H7 (cell line): Measurements from ENCODE around the gene TDRD7. TPM values are rescaled to one million over a fixed set of nuclear protein-coding genes. Genes with fewer than 3 reads are reported as not detected.
A peak's percentile ranks its signal among the peaks of the same experiment; 100 is the strongest.

Experiments used
- DNase-seq: peaks from one replicate; pipeline ENCODE4 v3.0.0; 2012
- H3K27me3 ChIP-seq: 2 replicates; pipeline ENCODE4 v1.6.0; 2011; ENCODE audit warnings: mild to moderate bottlenecking, low read length; ENCODE audit not compliant: control insufficient read depth, insufficient read depth
- H3K36me3 ChIP-seq: replicated peaks from 2 replicates; pipeline ENCODE4 v1.5.1; 2011; ENCODE audit warnings: low read length; ENCODE audit not compliant: control insufficient read depth, insufficient read depth
- H3K4me3 ChIP-seq: 2 replicates; pipeline ENCODE4 v1.5.1; 2011; ENCODE audit warnings: low read depth, mild to moderate bottlenecking, control low read depth, low read length, moderate library complexity; ENCODE audit not compliant: insufficient read depth
- total RNA-seq: library from RNA; depleted of rRNA; stranded (reverse); fragments of >200 nt; shearing (Covaris generic); gene quantifications from 2 replicates; pipeline ENCODE4 v1.2.3, GENCODE V29; 2014

The TDRD7 gene
- total RNA-seq, 1 experiment from 2014 or later, result 7.7 TPM

- no peaks in the 10 kb centered on the region for H3K36me3 ChIP-seq
- no peaks in the 10 kb centered on the region for H3K27me3 ChIP-seq
- DNase-seq, result no peak
- H3K4me3 ChIP-seq, result no peak overlapping the region
These were observed 15.6 kb upstream of the TDRD7 start for GRCh38 chr9:97396256-97396655.

GRCh38 chr9:97397220-97397619 lies 14.7 kb upstream of the TDRD7 start:
- Histone ChIP-seq H3K4me3 (no peak overlapping the region), H3K27me3 (no peaks in the 10 kb centered on the region), H3K36me3 (no peaks in the 10 kb centered on the region)
- no peak for DNase-seq

- Histone ChIP-seq H3K4me3 (no peak overlapping the region), H3K27me3 (no peaks in the 10 kb centered on the region), H3K36me3 (no peaks in the 10 kb centered on the region)
- DNase-seq, result peak; percentile 91
These were observed 12.7 kb upstream of the TDRD7 start for GRCh38 chr9:97398999-97399758.

GRCh38 chr9:97403746-97404316 lies 8.1 kb upstream of the TDRD7 start:
- Histone ChIP-seq H3K27me3 (no peaks in the 10 kb centered on the region), H3K4me3 (no peak overlapping the region), H3K36me3 (no peaks in the 10 kb centered on the region)
- DNase-seq, result no peak

GRCh38 chr9:97405551-97405950 lies 6.3 kb upstream of the TDRD7 start:
- H3K4me3 ChIP-seq, result no peak overlapping the region
- no peak for DNase-seq
- H3K36me3 ChIP-seq, result no peaks in the 10 kb centered on the region
- H3K27me3 ChIP-seq, result no peaks in the 10 kb centered on the region

- DNase-seq, result no peak
- no peaks in the 10 kb centered on the region for H3K36me3 ChIP-seq
- H3K4me3 ChIP-seq, result no peak overlapping the region
These were observed 5.2 kb upstream of the TDRD7 start for GRCh38 chr9:97406620-97407177.

GRCh38 chr9:97408562-97408961 lies 3.3 kb upstream of the TDRD7 start:
- Histone ChIP-seq H3K36me3 (no peaks in the 10 kb centered on the region), H3K27me3 (peaks cover 16% of the 10 kb centered on the region), H3K4me3 (no peak overlapping the region)
- DNase-seq, result no peak

More at GRCh38 chr9:97406620-97407177, 5.2 kb upstream of the TDRD7 start:
- H3K27me3 ChIP-seq, result peaks cover 2% of the 10 kb centered on the region

- peaks cover 20% of the 10 kb centered on the region for H3K27me3 ChIP-seq
- H3K4me3 ChIP-seq, result peak overlapping the region; percentile 75
- H3K36me3 ChIP-seq, result no peaks in the 10 kb centered on the region
- DNase-seq, result no peak
These were observed 482 bp upstream of the TDRD7 start for GRCh38 chr9:97411440-97411788.

GRCh38 chr9:97412626-97413385 lies 910 bp downstream of the TDRD7 start:
- Histone ChIP-seq H3K4me3 (peak overlapping the region; percentile 75), H3K27me3 (peaks cover 20% of the 10 kb centered on the region), H3K36me3 (no peaks in the 10 kb centered on the region)
- DNase-seq, result peak; percentile 70

- no peak overlapping the region for H3K4me3 ChIP-seq
- DNase-seq, result no peak
- no peaks in the 10 kb centered on the region for H3K36me3 ChIP-seq
- peaks cover 20% of the 10 kb centered on the region for H3K27me3 ChIP-seq
These were observed 1.6 kb downstream of the TDRD7 start for GRCh38 chr9:97413462-97413861.

GRCh38 chr9:97415146-97415545 lies 3.2 kb downstream of the TDRD7 start:
- Histone ChIP-seq H3K36me3 (no peaks in the 10 kb centered on the region), H3K4me3 (no peak overlapping the region), H3K27me3 (peaks cover 20% of the 10 kb centered on the region)
- no peak for DNase-seq

GRCh38 chr9:97418880-97419279 lies 7.0 kb downstream of the TDRD7 start:
- Histone ChIP-seq H3K36me3 (no peaks in the 10 kb centered on the region), H3K4me3 (no peak overlapping the region), H3K27me3 (peaks cover 1% of the 10 kb centered on the region)
- no peak for DNase-seq

- Histone ChIP-seq H3K27me3 (no peaks in the 10 kb centered on the region), H3K4me3 (no peak overlapping the region), H3K36me3 (no peaks in the 10 kb centered on the region)
- no peak for DNase-seq
These were observed 7.5 kb downstream of the TDRD7 start for GRCh38 chr9:97419309-97419867.

GRCh38 chr9:97425336-97425972 lies 13.6 kb downstream of the TDRD7 start:
- Histone ChIP-seq H3K36me3 (no peaks in the 10 kb centered on the region), H3K27me3 (no peaks in the 10 kb centered on the region), H3K4me3 (no peak overlapping the region)
- no peak for DNase-seq
